Activated CD8-positive, alpha-beta memory T cell treated with anti-CD3 and anti-CD28 coated beads for 1 hour (primary cell): ENCODE results near the gene ZYX.

Source experiments
- DNase-seq, 2 donors: peaks; one replicate each; pipeline ENCODE4 v3.0.0-alpha.2; 2020; ENCODE audit warnings: low read depth in 1 of 2; ENCODE audit errors: extremely low read depth in 1 of 2

ZYX gene

DNA sequence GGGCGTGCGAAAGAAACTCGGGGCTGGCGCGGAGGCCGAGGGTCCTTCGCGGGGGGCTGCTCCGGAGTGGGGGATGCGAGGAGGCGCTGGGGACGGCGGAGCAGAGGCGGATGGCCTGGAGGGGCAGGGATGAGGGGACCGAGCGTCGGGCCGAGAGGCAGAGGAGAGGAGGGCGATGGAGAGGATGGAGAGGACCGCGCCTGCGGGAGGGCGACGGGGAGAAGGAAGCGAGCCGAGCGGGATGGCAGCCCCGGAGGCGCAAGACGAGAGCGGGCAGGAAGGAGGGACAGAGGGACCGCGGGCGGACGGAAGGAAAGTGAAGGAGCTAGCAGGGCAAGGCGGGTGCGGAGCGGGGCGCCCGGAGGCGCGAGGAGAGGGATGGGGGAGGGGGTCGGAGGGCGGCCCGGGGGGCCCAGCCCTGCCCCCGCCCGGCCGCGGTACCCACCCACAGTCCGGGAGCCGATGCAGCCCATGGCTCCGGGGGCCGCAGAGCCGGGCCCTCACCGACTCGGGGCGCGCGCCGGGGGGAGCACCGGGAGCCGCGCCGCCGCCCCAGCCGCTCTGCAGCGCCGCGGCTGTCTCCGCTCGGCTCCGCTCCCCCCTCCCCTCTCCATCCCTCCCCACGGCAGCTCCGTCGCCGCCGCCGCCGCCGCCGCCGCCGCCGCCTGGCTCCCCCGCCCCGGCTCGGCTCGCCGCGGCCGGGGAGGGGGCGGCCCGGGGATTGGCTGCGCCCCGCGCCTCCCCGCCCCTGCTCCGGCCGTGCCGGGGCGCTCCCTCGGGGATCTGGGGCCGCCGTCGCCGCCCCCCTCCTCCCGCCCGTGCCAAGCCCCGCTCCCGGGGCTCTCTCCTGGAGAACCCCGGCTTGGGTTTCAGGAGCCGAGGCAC lies 18.8 kb upstream of the ZYX start, which contains the start of gene FAM131B:
TSS of gene FAM131B (minus strand) at position 583 of the 885 bp plus-strand sequence. CDS start at position 473, 110 bp downstream.
- DNase-seq, result no peak

DNA sequence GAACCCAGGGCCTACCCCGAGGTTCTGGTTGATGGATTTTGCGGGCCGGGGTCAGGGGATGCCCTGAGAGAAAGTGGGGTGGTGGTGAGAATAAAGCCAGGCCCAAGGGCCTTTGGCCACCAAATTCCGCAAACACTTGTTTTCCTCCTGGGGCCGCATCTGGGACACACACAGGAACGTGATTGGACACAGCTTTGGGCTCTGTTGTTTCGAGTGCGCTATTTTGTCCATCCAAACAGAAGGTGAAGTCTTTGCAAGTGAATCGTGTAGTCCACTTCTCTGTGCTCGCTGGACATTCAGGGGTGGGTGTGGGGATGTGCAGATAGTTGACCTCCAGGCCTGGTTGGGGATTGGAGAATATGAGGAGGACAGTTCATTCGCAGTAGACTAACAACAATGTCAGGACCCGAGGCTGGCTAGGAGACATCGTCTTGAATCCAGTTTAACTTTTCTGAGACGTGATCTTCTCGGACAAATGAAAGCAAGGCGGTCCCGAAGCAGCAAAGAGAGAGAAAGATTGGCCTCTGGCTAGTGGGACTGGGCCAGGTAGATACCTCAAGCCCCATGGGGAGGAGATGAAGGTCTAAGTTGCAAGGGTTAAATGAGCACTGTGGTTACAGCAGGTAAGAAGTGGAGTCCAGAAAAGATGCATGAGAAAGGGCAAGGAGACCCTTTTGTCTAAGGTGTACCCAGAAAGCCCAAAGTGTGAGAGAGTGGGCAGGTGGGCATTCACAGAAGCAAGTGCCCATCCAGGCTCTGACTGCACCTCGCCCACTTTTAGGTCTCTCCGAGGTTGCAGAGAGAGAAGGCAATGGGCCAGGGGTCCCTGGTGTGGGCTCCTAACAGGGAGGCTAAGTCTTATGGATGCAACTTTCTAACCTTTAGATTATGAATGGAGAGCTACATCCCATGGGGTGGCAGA lies 17.9 kb upstream of the ZYX start:
- DNase-seq, result no peak

DNA sequence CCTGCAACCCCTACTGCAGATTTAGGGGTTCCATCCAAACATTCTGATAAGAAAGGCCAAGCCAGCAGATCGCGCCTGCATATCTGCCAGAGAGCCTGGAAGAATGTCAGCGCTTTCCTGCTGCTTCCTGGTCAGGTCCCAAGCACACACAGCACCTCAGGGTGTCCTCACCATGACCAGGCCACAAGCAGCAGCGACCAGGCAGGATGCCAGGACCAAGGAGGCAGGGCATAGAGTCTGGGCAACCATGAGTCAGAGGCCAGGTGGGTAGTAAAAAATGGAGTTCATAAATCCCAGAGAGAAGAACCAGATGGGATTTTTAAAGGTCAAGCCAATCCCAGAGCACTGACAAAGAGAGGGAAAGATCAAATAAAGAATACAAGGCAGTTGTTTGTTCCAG lies 13.2 kb upstream of the ZYX start:
- no peak for DNase-seq

DNA sequence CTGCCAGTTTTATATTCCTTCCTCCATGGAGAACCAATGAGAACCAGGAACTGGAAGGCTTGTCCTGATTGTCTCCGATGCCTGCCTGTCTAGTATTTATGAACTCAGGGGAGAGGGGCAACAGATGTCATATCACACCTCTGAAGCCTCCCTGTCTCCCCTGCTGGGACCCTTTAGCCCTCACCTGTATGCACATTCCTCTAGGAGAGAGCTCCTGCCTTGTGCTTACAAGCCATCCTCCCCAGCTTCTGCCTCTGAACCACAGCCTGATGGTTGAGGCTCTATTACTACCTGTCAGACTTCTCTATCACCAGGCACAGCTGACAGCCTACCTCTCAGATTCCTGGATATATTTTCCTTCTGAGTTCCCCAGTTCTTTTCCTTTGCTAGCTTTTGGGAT lies 12.8 kb upstream of the ZYX start:
- DNase-seq, result no peak

DNA sequence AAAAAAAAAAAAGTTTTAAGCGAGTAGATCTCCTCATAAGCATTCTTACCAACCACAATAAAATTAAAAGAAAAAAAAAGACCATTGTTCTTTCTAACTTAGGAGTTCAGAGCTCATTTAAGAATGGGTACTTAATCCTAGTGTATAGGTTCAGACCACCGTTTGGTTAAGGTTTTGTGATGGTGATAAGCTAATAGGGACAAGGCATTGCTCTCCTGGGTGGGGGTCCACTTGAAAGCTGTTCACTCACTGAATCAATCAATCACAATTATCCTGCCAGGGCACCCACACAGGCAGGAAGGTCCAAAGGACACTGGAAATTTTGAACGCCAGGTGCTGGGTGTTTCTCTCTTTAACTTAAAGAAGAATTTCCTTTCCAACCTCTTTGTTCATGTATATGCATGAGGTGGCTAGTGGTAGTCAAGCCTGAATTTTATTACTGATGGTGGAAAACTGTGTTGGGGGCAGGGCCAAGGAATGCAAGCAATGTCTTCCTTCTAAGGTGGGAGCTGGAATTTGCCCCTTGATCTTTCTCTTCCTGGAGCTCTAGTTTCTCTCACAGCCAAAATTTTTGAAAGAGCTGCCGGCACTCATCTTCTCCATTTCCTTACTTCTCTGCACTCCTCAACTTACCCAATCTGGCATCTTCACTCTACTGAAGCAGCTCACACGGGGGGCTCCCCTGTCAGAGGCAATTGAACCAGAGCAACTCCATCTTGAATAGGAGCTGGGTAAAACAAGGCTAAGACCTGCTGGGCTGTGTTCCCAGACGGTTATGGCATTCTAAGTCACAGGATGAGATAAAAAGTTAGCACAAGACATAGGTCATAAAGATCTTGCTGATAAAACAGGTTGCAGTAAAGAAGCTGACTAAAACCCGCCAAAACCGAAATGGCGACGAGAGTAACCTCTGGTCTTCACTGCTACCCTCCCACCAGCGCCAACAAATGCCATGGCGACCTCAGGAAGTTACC lies 11.2 kb upstream of the ZYX start:
- DNase-seq, result no peak

DNA sequence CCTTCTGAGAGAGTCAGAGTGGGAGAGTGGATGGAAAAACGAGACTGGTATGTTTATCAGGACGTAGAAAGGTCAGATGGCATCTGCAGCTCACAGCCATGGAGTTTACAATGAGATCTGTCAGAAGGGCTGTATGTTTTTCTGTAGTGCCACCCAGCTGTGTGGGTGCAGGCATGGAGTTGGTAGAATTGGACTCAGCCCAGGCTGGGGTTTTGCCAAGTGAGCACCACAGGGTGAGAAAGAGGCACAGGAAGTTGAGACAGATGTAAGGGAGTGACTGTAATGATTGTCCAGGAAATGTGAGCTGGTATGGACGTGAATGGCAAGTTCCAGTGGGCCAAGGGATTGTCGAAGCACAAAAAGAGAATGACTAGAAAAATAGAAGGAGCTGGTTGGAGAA lies 9.1 kb upstream of the ZYX start:
- no peak for DNase-seq

DNA sequence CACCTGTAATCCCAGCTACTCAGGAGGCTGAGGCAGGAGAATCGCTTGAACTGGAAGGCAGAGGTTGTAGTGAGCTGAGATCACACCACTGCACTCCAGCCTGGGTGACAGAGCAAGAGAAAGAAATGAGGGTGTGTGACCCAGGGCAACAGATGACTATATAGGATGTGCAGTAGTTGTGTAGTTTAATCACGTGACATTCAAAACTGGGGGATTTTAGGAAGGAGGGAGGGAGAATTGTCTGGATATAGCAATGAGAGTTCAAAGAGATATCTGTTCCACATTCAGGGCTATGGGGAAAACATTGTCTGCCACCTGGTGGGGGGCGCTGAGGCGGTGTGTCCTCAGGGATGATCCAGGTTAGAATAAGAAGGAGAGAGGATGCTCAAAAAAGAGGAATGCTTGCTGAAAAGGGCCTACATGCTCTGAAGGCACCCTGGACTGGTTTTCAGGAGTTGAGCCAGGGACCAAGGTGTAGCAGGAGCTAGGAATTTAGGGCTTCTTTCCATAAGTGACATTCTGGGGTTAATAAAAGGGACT lies 7.8 kb upstream of the ZYX start:
- DNase-seq, result no peak

DNA sequence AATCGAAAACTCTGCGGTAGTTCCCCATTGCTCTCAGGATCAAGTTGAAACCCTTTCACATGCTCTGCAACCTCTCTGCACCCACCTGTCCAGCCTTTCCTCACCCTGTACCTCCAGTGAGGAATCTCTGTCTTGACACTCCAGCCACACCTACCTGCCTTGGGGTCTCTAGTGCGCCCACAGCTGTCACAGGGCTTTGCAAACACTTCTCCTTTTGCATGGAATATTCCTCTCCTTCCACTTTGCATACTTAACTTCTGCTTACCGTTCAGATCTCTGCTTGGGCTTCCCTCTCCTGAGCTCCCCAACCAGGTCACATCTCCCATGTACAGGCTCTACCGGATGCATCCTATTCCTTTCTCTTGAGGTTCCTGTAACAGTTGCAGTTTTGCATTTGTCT lies 6.6 kb upstream of the ZYX start:
- DNase-seq, result no peak

DNA sequence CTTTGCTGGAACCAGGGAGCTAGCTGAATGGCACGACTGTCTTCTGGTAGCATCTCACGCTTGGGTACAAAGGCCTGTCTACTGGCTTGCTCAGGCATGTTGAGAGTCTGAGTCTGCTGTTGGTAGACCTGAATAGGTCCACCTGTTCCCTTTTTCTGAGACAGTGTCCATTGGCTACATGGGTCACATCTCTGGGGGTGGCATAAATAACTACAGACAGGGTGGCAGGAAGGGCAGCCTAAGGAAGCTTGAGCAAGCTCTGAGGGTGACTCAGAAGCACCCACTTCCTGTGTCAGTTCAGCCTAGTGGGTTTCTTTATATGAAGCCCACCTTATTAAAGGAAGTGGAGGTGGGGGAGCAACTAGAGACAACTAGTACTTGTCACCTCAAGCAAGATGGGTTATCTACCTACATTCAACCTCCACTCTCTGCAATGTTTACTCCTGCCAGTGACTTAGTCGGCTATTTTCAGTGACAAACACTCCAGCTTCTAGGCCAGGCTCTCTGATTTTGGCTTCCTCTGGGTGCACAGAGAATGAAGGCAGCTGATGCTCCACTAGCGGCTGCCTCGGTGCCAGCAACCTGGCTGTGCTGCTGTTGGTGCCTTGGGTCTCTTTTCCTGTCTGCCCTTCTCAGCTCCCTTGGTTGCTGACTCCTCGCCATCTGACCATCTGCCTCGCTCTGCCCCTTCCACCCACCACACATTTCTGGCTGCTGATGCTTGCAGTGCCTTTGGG lies 5.7 kb upstream of the ZYX start:
- DNase-seq, result no peak

DNA sequence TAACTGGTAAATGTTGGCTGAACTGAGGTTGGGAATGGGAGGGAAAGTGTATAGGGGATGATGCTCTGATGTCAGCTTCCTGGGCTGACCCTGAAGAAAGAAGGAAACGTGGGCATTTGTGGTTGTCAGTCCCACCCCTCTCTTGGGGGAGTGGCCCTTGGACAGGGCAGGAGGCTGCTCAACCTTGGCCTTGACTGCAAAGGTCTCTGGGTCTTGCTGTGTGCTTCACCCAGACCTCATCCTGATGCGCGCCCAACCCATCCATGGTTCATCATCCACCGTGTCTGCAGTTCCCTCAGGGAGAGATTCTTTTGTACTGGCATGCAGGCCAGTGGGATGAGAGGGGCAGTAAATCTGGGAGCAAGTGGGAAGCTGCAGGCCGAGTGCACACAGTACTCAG lies 4.7 kb upstream of the ZYX start:
- no peak for DNase-seq

DNA sequence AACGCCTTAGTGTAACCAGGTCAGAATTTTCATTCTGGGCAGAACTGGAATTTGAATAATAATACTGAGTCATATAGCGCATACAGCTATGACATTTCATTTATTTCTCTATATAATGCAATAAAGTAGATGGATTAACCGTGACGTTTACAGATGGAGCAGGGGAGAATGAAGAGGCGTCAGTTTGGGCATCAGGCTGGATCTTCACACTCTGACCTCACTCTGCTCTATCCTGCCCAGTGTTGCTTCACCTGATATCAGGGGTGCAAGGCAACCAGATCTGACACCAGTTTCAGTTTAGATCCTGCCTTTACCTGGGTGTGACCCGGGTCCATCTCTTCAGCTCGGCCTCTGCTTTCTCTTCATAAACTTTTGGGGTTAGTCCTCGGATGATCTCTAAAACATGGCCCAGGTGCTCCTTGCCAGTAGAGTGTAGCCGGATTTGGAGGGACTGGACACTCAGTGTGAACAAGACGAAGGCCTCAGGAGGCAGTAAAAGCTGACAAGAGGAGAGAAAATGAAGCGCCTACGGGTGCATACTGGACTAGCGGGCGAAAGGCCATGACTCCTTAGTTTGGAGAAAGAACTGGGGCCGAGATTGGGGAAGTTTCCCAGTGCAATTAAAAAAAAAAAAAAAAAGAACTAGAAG lies 1.4 kb upstream of the ZYX start:
- DNase-seq, result no peak

DNA sequence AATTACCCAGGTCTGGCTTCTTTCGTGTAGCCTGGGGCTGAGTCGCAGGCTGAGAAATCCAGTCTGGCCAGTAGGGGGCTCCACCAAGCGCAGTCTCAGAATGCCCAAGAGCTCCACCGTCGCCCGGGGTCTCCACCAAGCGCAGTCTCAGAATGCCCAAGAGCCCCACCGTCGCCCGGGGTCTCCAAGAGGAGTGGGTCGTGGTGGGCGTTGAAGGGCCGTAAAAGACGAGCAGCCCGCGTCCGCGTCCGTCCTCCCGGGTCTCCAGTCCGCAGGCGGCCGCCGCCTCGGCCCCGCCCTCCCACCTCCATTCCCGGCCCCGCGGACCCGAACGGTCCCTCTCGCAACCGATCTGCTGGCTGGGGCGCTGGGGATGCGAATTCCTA lies 892 bp upstream of the ZYX start:
- peak; percentile 69 to 81 for DNase-seq

DNA sequence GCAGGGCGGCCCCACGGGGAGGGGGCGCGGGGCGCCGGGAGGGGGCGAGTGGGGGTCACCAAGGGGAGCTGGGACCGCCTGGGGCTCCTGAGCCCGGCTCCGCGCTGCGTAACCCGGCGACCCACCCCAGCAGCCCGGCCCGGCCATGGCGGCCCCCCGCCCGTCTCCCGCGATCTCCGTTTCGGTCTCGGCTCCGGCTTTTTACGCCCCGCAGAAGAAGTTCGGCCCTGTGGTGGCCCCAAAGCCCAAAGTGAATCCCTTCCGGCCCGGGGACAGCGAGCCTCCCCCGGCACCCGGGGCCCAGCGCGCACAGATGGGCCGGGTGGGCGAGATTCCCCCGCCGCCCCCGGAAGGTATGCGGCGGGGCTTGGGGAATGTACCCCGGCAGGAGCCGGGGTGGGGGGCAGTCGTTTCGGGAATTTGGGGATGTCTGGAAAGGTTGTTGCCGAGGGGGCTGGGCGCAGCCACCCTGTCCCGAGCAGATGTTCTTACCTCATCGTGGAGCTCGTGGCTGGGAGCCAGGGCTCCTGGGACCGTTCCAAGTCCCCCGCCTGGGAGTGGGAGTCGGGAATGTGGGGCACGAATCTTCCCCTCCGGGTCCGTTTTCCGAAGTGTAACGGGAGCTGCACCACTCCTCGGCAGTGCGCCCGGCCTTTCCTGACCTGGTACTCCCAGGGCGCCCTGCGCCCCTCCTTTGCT lies 431 bp downstream of the ZYX start:
- no peak for DNase-seq

DNA sequence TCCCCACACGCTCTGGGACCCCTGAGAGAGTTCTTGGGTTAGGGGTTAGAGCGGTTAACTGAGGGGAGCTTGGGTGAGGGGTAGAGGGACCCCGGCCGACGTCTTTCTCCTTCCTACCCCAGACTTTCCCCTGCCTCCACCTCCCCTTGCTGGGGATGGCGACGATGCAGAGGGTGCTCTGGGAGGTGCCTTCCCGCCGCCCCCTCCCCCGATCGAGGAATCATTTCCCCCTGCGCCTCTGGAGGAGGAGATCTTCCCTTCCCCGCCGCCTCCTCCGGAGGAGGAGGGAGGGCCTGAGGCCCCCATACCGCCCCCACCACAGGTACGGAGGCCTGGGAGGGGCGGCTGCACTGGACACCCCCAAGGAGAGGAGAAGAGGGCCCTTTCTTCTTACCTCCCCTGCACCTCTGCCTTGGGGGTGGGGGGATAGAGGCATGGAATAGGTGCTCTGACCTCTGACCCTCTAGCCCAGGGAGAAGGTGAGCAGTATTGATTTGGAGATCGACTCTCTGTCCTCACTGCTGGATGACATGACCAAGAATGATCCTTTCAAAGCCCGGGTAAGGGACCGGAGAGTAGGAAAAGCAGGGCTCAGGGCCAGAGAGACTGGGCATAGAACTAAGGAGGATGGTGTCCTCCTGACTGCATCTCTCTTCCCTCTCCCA lies 1.1 kb downstream of the ZYX start:
- DNase-seq, result no peak

DNA sequence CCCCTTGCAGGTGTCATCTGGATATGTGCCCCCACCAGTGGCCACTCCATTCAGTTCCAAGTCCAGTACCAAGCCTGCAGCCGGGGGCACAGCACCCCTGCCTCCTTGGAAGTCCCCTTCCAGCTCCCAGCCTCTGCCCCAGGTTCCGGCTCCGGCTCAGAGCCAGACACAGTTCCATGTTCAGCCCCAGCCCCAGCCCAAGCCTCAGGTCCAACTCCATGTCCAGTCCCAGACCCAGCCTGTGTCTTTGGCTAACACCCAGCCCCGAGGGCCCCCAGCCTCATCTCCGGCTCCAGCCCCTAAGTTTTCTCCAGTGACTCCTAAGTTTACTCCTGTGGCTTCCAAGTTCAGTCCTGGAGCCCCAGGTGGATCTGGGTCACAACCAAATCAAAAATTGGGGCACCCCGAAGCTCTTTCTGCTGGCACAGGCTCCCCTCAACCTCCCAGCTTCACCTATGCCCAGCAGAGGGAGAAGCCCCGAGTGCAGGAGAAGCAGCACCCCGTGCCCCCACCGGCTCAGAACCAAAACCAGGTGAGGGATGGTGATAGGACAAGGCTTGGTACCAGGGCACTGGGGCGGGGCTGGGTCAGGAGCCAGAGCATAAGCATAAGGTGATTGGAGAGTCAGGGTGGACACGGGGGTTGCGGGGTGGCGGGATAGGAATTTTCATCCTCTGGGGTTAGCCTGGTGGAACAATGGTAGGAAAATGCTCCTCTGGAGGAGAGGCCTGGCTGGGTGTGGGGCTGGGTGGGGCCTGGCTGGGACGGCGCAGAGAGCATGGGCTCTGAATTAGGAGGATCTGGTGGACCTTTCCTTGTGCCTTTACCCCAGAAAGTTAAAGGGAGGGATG lies 1.9 kb downstream of the ZYX start:
- no peak for DNase-seq

DNA sequence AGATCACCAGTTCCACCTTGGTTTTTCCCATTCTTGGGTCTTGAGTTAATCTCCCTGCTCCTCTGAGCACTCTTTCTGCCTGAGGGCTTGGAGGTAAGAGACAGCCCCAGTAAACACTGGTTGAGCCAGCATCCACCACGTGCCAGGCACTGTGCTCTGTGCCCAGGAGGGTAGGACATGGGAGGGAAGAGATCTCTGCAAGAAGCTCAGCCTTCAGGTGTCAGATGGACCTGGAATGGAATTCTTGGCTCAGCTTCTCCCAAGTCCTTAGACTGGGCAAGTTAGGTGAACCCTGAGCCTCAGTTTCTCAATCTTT lies 2.5 kb downstream of the ZYX start:
- no peak for DNase-seq

DNA sequence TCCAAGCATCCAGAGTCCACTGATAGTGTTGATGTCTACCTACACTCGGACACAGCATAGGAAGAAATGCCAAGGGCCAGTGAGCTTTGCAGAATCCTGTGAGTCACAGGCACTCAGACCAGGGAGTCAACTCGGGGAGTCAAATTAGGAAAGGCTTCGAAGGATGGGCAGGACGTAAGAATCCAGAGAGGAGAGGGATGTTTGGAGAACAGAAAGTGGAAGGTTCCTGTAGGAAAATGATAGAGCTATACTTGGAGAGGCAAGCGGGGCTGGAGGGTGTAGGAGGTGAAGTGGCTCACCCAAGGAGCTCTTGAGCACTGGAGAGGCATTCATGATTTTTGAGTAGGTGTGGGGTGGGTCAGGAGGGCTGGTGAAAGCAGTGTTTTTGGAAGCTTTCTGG lies 3.0 kb downstream of the ZYX start:
- DNase-seq, result no peak
